Hypothalamus (tissue), 51 donors: ENCODE measurements around the gene PDLIM7.

Experiments used
- DNase-seq, 51 donors: peaks; one replicate each; lab custom pipeline; 2025; lab: John Stamatoyannopoulos, UW

Gene PDLIM7

GRCh38 chr5:177524941-177525655 lies 27.7 kb upstream of the PDLIM7 start:
- peak in 2 of 51 donors; percentile 15 to 22 for DNase-seq

- no peak for DNase-seq
Measured at GRCh38 chr5:177524539-177524900, 27.1 kb upstream of the PDLIM7 start.

- no peak for DNase-seq
Measured at GRCh38 chr5:177523711-177524538, 26.5 kb upstream of the PDLIM7 start.

DNA sequence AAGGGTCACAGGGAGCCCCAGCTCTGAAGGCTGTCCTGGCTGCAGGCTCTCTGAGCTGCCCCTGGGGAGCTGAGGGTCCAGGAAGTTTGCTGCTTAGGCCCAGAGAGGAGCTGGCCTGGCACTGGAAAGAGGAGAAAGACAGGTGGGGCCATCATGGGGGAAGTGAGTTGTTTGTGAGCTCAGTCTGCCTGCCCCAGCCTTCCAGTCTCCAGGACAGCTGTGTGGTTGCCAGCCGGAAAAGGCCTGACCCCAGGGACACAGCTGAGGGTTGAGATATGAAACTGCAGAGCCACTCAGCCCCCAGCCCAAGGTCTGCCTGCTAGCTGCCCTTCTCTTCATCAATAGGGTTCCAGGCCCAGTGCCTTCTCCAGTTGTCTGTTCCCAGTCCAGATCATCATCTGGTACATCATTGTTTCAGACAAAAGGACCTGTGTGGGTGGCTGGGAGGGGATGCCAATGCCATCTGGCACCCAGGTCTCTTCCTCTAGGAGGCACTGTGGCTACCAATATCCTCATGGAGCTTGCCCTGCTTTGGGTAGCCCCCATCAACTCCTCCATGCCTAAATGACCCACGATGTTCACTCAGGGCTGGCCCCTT lies 23.6 kb upstream of the PDLIM7 start:
- peak in 3 of 51 donors; percentile 17 to 36 (median 28) for DNase-seq

DNA sequence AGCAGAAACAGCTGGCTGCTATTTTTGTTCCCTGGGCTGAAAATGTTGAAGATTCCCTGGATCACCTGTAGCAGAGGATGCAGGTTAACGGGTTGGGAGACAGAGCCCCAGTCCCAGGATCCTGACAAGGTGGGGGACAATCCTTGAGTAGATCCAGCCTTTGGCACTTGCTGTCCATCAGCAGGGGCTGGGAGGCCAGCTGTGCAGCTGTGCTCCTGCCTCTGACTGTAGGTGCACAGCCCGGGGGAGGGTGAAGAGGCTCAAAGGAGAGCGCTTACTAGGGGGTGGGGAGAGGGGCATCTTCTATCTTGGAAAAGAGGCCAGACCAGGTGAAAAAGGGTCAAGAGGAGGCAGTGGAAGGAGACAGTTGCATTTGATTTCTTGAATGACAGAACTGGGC lies 22.9 kb upstream of the PDLIM7 start:
- DNase-seq: no peak

DNA sequence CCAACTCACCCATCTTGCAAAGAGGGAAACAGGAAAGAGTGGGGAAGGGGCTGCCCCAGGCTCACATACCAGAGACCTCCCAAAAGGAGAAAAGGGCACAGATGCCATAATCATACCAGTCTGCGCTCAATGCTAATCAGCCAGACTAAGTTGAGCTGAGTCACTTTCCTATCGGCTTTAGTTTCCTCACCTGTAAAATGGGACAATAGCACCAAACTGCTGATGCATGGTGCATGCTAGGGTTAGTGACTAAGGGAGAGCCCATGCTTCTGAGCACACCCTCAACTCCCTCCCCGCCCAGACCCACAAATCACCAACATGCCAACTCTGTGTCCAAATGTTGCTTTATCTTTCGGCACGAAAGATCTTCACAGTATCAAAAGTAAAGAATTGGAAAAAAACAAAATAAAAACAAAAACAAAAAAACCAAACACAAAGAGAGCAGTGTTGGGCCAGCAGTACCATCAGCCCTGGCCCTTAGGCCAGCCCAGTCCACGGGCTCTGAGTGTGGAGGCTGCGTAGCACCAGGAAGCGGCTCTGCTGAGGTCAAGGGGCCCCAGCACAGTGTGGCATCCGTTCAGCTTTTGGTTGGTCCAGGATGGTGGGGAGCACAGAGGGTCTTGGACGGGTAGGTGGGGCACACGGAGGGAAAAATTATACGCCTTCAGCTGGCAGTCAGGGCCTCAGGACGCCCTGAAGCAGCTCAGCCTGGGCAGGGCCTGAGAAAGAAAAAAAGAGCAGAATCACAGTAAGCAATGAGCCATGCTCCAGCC lies 22.2 kb upstream of the PDLIM7 start:
- DNase-seq: no peak

DNA sequence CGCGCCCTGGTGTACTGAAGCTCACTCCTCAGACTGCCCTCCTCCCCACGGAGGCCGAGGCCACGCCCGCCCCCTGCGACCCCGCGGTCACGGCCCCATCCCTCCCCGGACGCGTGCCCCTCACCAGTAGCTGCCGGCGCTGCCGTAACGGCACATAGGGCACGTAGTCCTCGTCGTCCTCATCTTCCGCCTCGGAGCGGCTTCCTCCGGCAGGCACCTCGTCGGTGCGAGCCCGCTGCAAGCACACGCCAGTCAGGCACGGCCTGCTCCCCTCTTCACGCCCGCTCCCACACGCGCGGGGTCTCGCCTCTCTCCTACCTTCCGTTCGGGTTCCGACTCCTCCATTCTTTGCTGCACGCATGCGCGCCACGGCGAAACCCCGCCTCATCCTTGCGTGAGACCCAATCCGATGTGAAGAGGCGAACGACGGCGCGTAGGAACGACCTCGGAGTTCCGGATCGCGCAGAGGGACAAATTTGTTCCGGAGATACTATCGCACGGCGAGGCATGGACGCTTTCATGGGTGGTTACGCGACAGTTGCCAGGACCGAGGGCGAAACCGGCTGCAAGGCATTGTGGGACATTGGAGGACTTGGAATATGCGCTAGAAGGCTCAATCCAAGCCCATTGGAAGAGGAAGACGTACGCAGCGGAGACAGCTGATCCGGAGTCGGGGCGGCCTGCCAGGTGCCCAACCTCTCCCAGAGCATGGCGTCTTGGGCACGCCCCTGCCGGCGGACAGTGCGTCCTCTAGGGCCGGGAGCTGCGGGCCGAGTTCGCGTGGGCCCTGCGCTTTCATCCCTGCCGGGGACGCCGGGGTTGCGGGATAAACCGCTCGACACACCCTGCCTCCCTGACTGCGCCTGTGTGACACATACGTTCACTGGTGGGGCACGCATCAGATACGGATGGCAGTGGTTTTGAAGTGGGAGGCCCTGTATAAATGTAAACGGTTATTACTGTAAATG lies 19.5 kb upstream of the PDLIM7 start, which contains the start of gene DDX41:
Gene DDX41 (minus strand): TSS at position 361 of the 968 bp plus-strand sequence. CDS start 16 bp downstream, at position 345.
- peak; percentile 85 to 99 (median 96) for DNase-seq

DNA sequence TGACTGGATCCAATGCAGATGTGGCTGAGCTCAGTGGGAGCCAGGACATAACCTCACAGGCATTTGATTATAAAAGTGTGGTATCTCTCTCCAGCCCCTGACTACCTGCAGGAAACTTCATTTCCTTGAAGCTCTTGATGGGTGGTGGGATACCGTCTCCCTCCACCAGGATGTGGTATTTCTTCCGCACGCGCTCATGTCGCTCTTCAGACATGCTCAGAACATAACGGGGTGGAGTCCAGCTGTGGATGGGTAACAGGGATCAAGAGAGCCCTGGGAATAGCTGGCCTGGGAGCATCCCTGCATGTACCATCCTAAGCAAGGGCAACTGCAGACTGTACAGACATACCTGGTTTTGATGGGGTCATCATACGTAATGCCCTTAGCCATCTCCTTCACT lies 18.2 kb upstream of the PDLIM7 start:
- DNase-seq: no peak

DNA sequence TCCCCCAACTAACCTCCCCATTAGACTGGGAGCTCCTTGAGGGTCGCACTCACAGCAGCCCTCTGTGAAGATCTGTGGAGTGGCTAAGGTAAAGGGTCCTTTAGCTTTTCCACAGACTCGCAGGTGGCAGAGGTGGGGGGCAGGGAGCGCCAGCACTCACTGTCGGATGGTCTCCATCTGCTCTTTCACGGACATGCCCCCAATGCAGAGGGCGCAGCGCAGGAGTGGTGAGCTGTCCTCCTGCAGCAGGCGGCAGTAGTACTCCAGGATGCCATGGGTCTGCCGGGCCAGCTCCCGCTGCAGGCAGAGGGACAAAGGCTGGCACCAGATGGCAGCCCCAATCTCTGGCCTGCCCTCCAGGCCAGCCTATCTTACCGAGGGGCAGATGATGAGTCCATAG lies 17.1 kb upstream of the PDLIM7 start:
- DNase-seq: no peak

DNA sequence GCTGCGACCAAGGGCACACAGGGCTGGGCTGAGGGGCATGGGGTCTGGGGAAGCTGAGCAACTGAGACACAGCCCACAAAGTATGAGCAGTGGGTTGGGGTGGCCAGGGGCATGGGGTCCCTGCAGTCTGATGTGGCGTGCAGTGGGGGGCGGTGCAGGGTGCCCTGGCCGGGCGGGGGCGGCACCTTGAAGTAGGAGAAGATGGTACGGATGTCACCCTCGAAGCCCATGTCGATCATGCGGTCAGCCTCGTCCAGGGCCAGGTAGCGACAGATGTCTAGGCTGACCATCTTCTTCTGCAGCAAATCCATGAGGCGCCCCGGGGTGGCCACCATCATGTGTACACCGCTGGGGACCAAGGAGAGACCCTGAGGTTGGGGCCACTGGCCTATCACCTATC lies 16.1 kb upstream of the PDLIM7 start:
- no peak for DNase-seq

DNA sequence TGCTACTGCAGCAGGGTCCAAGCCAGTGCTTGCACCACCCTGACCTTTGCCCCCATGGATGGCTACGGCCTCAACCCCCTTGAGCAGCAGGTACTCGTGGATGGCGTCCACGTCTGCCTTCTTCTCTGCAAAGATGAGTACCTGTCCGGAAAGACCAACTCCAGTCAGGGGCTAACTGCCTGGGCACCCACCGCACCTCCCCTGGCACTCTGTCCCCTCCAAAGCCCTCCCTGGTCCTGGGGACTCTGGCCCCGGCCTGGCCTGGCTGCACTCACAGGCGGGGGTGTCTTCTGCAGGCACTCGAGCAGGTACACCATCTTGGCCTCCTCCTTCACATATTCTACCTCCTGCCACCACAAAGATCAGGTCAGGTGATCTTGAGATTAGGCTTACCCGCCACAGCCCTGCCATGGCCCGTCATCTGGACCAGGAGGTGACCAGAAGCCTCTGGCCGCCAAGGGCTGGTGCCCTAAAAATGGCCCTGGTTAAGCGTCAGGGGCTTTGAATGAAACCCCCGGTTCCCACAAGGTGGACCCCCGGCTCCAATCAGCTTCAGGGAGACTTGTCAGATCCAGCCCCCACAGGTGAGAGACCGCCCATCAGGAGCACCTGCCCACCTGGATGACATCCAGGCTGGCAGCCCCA lies 15.5 kb upstream of the PDLIM7 start:
- no peak for DNase-seq

DNA sequence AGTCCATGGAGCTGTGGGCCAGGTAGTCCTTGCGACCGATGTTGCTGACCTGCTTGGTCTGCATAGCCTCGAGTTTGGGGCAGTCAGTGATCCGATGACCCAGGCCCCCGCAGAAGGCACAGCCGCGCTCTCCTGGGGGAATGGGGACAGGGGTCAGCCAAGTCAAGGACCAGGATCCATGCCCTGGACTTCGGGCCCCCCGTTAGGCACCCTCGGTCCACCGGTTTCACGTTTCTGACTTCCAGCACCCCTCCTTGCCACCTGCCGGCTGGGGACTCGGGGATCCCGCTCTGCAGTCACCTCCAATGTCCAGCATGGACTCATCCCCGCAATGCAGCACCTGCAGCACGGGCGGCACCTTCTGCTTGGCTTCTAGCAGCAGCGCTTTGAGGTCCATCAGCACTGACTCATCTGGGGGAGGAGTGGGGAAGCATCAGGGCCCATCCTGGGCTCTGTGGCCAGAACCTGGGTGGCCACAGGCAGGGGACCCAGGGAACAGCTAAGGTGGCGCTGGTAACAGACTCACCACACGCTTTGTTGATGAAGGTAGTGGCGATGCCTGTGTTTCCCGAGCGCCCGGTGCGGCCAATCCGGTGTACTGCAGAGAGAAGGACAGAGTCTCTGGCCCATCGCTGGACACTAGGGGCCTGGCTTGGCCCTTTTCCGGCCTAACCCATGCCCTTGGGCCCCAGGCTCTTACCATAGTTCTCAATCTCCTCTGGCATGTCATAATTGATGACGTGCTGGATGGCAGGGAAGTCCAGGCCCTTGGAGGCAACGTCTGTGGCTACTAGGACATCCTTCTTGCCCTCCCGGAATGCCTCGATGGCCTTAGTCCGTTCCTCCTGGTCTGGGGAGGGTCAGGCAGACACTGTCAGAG lies 14.6 kb upstream of the PDLIM7 start:
- no peak for DNase-seq

GRCh38 chr5:177511181-177511580 lies 13.8 kb upstream of the PDLIM7 start:
- DNase-seq: no peak

DNA sequence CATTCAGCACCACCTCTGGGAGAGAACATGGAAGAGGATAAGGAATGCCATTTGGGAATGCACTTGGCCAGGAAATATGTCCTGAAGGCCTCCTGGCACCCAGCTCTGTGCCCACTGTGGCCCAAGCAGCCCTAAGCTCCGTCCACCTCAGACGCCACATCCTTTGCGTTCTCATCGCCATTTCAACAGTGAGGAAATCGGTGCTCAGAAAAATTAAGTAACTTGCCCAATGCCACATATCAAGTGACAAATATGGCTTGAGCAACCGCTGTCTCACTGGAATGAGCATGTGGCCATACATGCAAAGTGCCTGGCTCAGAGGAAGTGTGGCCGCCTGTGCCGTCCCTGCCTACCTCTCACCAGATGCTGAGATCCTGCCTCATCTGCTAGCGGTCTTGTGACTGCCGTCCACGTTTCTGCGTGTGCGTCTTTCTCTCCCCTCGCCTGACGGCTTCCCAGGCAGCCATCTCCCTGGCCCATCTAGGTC lies 13.2 kb upstream of the PDLIM7 start:
- DNase-seq: no peak

- DNase-seq: no peak
Measured at GRCh38 chr5:177509991-177510566, 12.7 kb upstream of the PDLIM7 start.

- DNase-seq: peak in 7 of 51 donors; percentile 6 to 21 (median 11)
Measured at GRCh38 chr5:177509381-177509951, 12.1 kb upstream of the PDLIM7 start, which contains the start of gene DOK3. Gene DOK3, minus strand, starts transcription at chr5:177509826. Its CDS starts 286 bp downstream, at chr5:177509540.

DNA sequence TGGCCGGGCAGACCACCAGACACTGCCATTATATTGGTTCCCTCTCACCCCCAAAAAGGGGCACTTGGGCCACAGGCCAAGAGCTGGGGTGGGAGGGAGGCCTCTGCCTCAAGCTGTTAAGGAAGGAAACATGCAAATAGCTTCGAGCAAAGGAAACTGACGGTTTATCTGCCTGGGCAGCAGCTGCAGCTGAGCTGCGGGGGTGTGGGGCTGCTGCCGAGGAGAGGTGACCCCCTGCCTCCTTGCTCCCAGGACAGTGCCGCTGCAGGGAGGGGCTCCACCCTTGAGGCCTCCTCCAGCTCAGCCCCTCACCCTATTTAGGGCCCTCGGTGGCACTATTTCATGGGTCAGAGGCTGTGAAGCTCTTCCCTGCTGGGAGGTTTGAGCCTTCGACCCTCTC lies 11.4 kb upstream of the PDLIM7 start:
- no peak for DNase-seq
